Endothelial cell of umbilical vein (primary cell): ENCODE data around the gene RIGI. TPM values are rescaled to one million over a fixed set of nuclear protein-coding genes. Genes with fewer than 3 reads are reported as not detected.
A peak's percentile ranks its signal among the peaks of the same experiment; 100 is the strongest.

Experiments
- BruUV-seq: library from RNA; stranded (reverse); fragments of 400-500 nt; replicated peaks from 2 replicates; lab custom pipeline; 2021; lab: Mats Ljungman, UMichigan
- CTCF ChIA-PET: fragments of 300-600, 350-600 bp; sonication (Branson Sonifier 250); formaldehyde crosslinking; loops from one replicate; lab custom pipeline; 2021; ENCODE audit warnings: antibody characterized with exemption, inconsistent platforms; lab: Charles Lee
- POLR2A ChIA-PET: fragments of 300-600, 350-600 bp; sonication (Branson Sonifier 250); formaldehyde crosslinking; loops from one replicate; lab custom pipeline; 2021; ENCODE audit warnings: antibody characterized with exemption, inconsistent platforms; lab: Charles Lee
- DNase-seq: peaks from one replicate; pipeline ENCODE4 v3.0.0-alpha.2; 2011; ENCODE audit warnings: low read depth, low spot score
- FAIRE-seq: peaks from 2 replicates; lab custom pipeline; 2011; peaks lifted over from hg19 to GRCh38; lab: Jason Lieb, UNC
- H2AFZ ChIP-seq: 2 replicates; pipeline ENCODE4 v1.6.0; 2012; ENCODE audit warnings: low read depth, low read length, control low read depth, inconsistent platforms
- H3K27ac ChIP-seq: 2 replicates; pipeline ENCODE4 v1.5.1; 2011; ENCODE audit warnings: low read depth, mild to moderate bottlenecking, control low read depth, low read length, moderate library complexity; ENCODE audit not compliant: insufficient read depth
- H3K27me3 ChIP-seq, 2 experiments: 2 replicates each; pipeline versions ENCODE4 v1.6.0 to v1.6.1; 2011; ENCODE audit warnings: low read length in 2 of 2, mixed read lengths in 1 of 2; ENCODE audit not compliant: control insufficient read depth in 2 of 2, insufficient read depth in 2 of 2
- H3K36me3 ChIP-seq, 2 experiments: 2 replicates in 1 of 2; 3 replicates in 1 of 2; pipeline ENCODE4 v1.5.1; 2011; ENCODE audit warnings: low read length in 2 of 2, mild to moderate bottlenecking in 1 of 2, moderate library complexity in 1 of 2; ENCODE audit not compliant: control insufficient read depth in 2 of 2, insufficient read depth in 2 of 2; ENCODE audit errors: extremely low read depth in 1 of 2
- H3K4me1 ChIP-seq: 3 replicates; pipeline ENCODE4 v1.5.1; 2011; ENCODE audit warnings: mild to moderate bottlenecking, low read length; ENCODE audit not compliant: control insufficient read depth, insufficient read depth; ENCODE audit errors: extremely low read depth
- H3K4me2 ChIP-seq: 2 replicates; pipeline ENCODE4 v1.6.1; 2011; ENCODE audit warnings: low read length, control low read depth, mixed read lengths; ENCODE audit not compliant: insufficient read depth
- H3K4me3 ChIP-seq, 3 experiments: fragments of 200-600 bp in 1 of 3; sonication (generic), shearing (Covaris generic) in 1 of 3; replicated peaks in 1 of 3; 2 replicates each; pipeline ENCODE4 v1.5.1; 2011 to 2016; ENCODE audit warnings: control low read depth in 3 of 3, low read length in 3 of 3, mild to moderate bottlenecking in 2 of 3, inconsistent platforms in 1 of 3, low read depth in 1 of 3, moderate library complexity in 1 of 3; ENCODE audit not compliant: insufficient read depth in 1 of 3
- H3K79me2 ChIP-seq: 2 replicates; pipeline ENCODE4 v1.6.0; 2012; ENCODE audit warnings: low read length, inconsistent platforms; ENCODE audit not compliant: control insufficient read depth, insufficient read depth
- H3K9ac ChIP-seq: replicated peaks from 2 replicates; pipeline ENCODE3; 2011; ENCODE audit warnings: low read length, control low read depth; ENCODE audit not compliant: insufficient read depth; ENCODE audit errors: extremely low read depth
- H3K9me1 ChIP-seq: replicated peaks from 3 replicates; pipeline ENCODE4 v1.6.0; 2011; ENCODE audit warnings: mild to moderate bottlenecking, low read length; ENCODE audit not compliant: control insufficient read depth, insufficient read depth; ENCODE audit errors: extremely low read depth
- H3K9me3 ChIP-seq: replicated peaks from 2 replicates; pipeline ENCODE4 v1.5.1; 2012; ENCODE audit warnings: low read length, inconsistent platforms; ENCODE audit not compliant: control insufficient read depth, insufficient read depth
- H4K20me1 ChIP-seq: replicated peaks from 2 replicates; pipeline ENCODE3; 2011; ENCODE audit warnings: mild to moderate bottlenecking, low read length; ENCODE audit not compliant: control insufficient read depth, insufficient read depth; ENCODE audit errors: extremely low read depth
- EZH2 ChIP-seq: IDR thresholded peaks from 2 replicates; pipeline ENCODE4 v1.6.1; 2012; ENCODE audit warnings: borderline replicate concordance, low read depth, mild to moderate bottlenecking, moderate library complexity, low read length, inconsistent platforms; ENCODE audit not compliant: severe bottlenecking
- FOS ChIP-seq: IDR thresholded peaks from 2 replicates; pipeline ENCODE4 v1.6.1; 2011; ENCODE audit warnings: mild to moderate bottlenecking, low read length, moderate library complexity, borderline replicate concordance; ENCODE audit not compliant: insufficient read depth
- GATA2 ChIP-seq: IDR thresholded peaks from 2 replicates; pipeline ENCODE4 v1.7.0; 2011; ENCODE audit warnings: low read depth, mild to moderate bottlenecking, moderate library complexity, mixed read lengths, low read length; ENCODE audit not compliant: insufficient read length, insufficient read depth
- MAX ChIP-seq: IDR thresholded peaks from 2 replicates; pipeline ENCODE4 v1.6.1; 2011; ENCODE audit not compliant: insufficient read depth, insufficient read length
- MYC ChIP-seq: IDR thresholded peaks from one replicate; pipeline ENCODE4 v1.6.1; 2011; ENCODE audit warnings: mild to moderate bottlenecking, low read depth, low read length
- POLR2AphosphoS5 ChIP-seq: IDR thresholded peaks from 2 replicates; pipeline ENCODE4 v1.6.1; 2012; ENCODE audit warnings: low read depth, mild to moderate bottlenecking, control low read depth, low read length, moderate library complexity; ENCODE audit not compliant: insufficient read depth
- dilution Hi-C: fragments of 300-500 bp; cut with MboI; formaldehyde crosslinking; loops from one replicate; pipeline ENCODE4 v1.15.0; 2019; ENCODE audit warnings: low sequenced_read_pairs; ENCODE audit not compliant: extremely low pct_ligation_motif_present
- intact Hi-C: fragments of 100-400 bp; cut with micrococcal nuclease; formaldehyde crosslinking; loops from one replicate; pipeline ENCODE4 v1.10.0; 2022
- polyA plus RNA-seq, 4 experiments: library from polyadenylated mRNA; depleted of rRNA in 3 of 4; stranded (reverse) in 3 of 4; unstranded in 1 of 4; fragments of >200 nt; gene quantifications; 2 replicates each; pipeline versions ENCODE4 v1.2.1 to v1.2.3, GENCODE V29; 2011 to 2012; ENCODE audit warnings: missing spikeins in 1 of 4
- total RNA-seq: library from RNA; stranded (reverse); gene quantifications from 2 replicates; pipeline ENCODE4 v1.2.3, GENCODE V29; 2021

RIGI gene
- total and polyA plus RNA-seq, 2 donors (not counting 3 experiments of a cell fraction or from before 2014, with no cell fraction given), result 4.5 to 13.3 TPM

- Histone ChIP-seq H2AFZ (peak overlapping the region; percentile 83), H3K9me3 (no peaks in the 10 kb centered on the region), H4K20me1 (no peaks in the 10 kb centered on the region), H3K9ac (peak overlapping the region; percentile 94), H3K4me3 (peak overlapping the region; percentile 71 to 88 (median 77)), H3K4me2 (peak overlapping the region; percentile 92), H3K36me3 (no peaks in the 10 kb centered on the region), H3K79me2 (peaks cover 53% of the 10 kb centered on the region), H3K27me3 (no peaks in the 10 kb centered on the region), H3K27ac (peak overlapping the region; percentile 92), H3K9me1 (no peaks in the 10 kb centered on the region), H3K4me1 (peaks cover 17% of the 10 kb centered on the region)
- FAIRE-seq (no peak), DNase-seq (peak; percentile 65)
- intact Hi-C loops (loop anchor here (1.0 to 2.0 kb wide), 6 partner anchors 21 to 172 kb away; partner anchors contain the start of gene RIGI), dilution Hi-C loops (loop anchor here (25.0 kb wide), 1 partner anchor 164 kb away; the partner anchor contains the start of gene ACO1)
- BruUV-seq, result TSS peak; percentile 41
- TF ChIP-seq EZH2, result no peak
- TF ChIP-seq MYC, result no peak
- TF ChIP-seq GATA2, result no peak
- no peak for TF ChIP-seq MAX
- no peak for TF ChIP-seq POLR2AphosphoS5
- no peak for TF ChIP-seq FOS
- ChIA-PET CTCF (interaction anchor here (1.0 to 2.7 kb wide), 14 partner anchors 21 to 417 kb away, joined by 3 to 45 read pairs (median 9); partner anchors contain the start of genes ACO1, NDUFB6 and RIGI), POLR2A (interaction anchor here (0.7 to 3.0 kb wide), 2 partner anchors 26 to 65 kb away, joined by 9 to 17 read pairs; partner anchors contain the start of gene RIGI)
These were observed 25.5 kb upstream of the RIGI start for GRCh38 chr9:32551276-32552051.
